Tibial artery (tissue), 4 donors: ENCODE measurements around the gene PDE11A.

Experiments
- DNase-seq, 2 donors: peaks; one replicate each; pipeline ENCODE4 v3.0.0-alpha.2; 2019
- H3K27ac ChIP-seq, 2 donors: fragments of 200-600 bp; sonication (generic) in 1 of 2; 1 replicate in 1 of 2; 2 replicates in 1 of 2; pipeline ENCODE4 v1.5.1; 2018 to 2019; ENCODE audit warnings: mild to moderate bottlenecking in 1 of 2
- H3K27me3 ChIP-seq, 2 donors: fragments of 200-600 bp; sonication (generic) in 1 of 2; one replicate each; pipeline versions ENCODE4 v1.5.1 to v1.6.0; 2016 to 2019
- H3K36me3 ChIP-seq, 3 donors: fragments of 200-600 bp; sonication (generic) in 2 of 3; one replicate each; pipeline ENCODE4 v1.5.1; 2016 to 2019; ENCODE audit warnings: mild to moderate bottlenecking in 2 of 3
- H3K4me1 ChIP-seq, 4 donors: fragments of 200-600 bp; sonication (generic) in 2 of 4; 1 replicate in 3 of 4; 2 replicates in 1 of 4; pipeline ENCODE4 v1.5.1; 2016 to 2019
- H3K4me3 ChIP-seq, 2 donors: fragments of 200-600 bp; sonication (generic) in 1 of 2; 1 replicate in 1 of 2; 2 replicates in 1 of 2; pipeline ENCODE4 v1.5.1; 2018 to 2019; ENCODE audit warnings: mild to moderate bottlenecking in 2 of 2
- H3K9me3 ChIP-seq, 3 donors: fragments of 200-600 bp; sonication (generic) in 1 of 3; one replicate each; pipeline ENCODE4 v1.5.1; 2016 to 2019
- CTCF ChIP-seq, 2 experiments: fragments of 200-600 bp in 1 of 2; fragments of 450-650 bp in 1 of 2; IDR thresholded peaks; one replicate each; pipeline ENCODE4 v1.5.1; 2017 to 2019; ENCODE audit warnings: antibody characterized with exemption in 2 of 2, mild to moderate bottlenecking in 1 of 2, moderate library complexity in 1 of 2
- intact Hi-C: fragments of 100-400 bp; cut with DNase I; formaldehyde crosslinking; loops from one replicate; pipeline ENCODE4 v1.15.0; 2023; ENCODE audit warnings: low total_unique reads

The PDE11A gene

GRCh38 chr2:178112202-178113152, 39.9 kb upstream of the PDE11A start, which contains the start of gene RBM45:
RBM45 (plus strand) TSS chr2:178112437; CDS start chr2:178112547, 110 bp downstream.
- peak; percentile 95 to 97 for TF ChIP-seq CTCF (IDR thresholded peaks at IDR 0.05)
- peaks cover 0 to 25% (median 12%) of the 10 kb centered on the region in 4 donors for H3K4me1 ChIP-seq
- peak within 1 kb of the TSS; percentile 76 to 81 for H3K27ac ChIP-seq
- H3K27me3 ChIP-seq, result no peaks in the 10 kb centered on the region
- no peaks in the 10 kb centered on the region for H3K36me3 ChIP-seq
- intact Hi-C loops, result loop anchor here (5.0 kb wide), 1 partner anchor 170 kb away; no protein-coding TSS in a partner anchor
- no peaks in the 10 kb centered on the region for H3K9me3 ChIP-seq
- DNase-seq, result peak; percentile 91 to 97
- peak within 1 kb of the TSS; percentile 75 to 78 for H3K4me3 ChIP-seq

- H3K4me3 ChIP-seq, result peak overlapping the region; percentile 75 to 78
- intact Hi-C loops, result loop anchor here (5.0 kb wide), 1 partner anchor 171 kb away; no protein-coding TSS in a partner anchor
Measured at GRCh38 chr2:178111743-178112142, 39.2 kb upstream of the PDE11A start.

GRCh38 chr2:178110681-178111080, 38.1 kb upstream of the PDE11A start:
- Histone ChIP-seq H3K9me3 (no peaks in the 10 kb centered on the region), H3K27ac (no peak overlapping the region), H3K4me3 (no peak overlapping the region), H3K4me1 (peaks cover 0 to 25% (median 12%) of the 10 kb centered on the region in 4 donors), H3K36me3 (no peaks in the 10 kb centered on the region), H3K27me3 (no peaks in the 10 kb centered on the region)
- intact Hi-C loops, result loop anchor here (5.0 kb wide), 1 partner anchor 172 kb away; no protein-coding TSS in a partner anchor
- DNase-seq, result no peak
- TF ChIP-seq CTCF (IDR thresholded peaks at IDR 0.05), result no peak

More at GRCh38 chr2:178111743-178112142, 39.2 kb upstream of the PDE11A start:
- TF ChIP-seq CTCF (IDR thresholded peaks at IDR 0.05), result no peak
- no peaks in the 10 kb centered on the region for H3K9me3 ChIP-seq
- no peaks in the 10 kb centered on the region for H3K27me3 ChIP-seq
- H3K4me1 ChIP-seq, result peaks cover 0 to 25% (median 12%) of the 10 kb centered on the region in 4 donors
- H3K27ac ChIP-seq, result peak overlapping the region; percentile 76 to 81
- DNase-seq, result no peak
- no peaks in the 10 kb centered on the region for H3K36me3 ChIP-seq

GRCh38 chr2:178109813-178110212, 37.2 kb upstream of the PDE11A start:
- H3K27ac ChIP-seq, result no peak overlapping the region
- H3K36me3 ChIP-seq, result no peaks in the 10 kb centered on the region
- H3K27me3 ChIP-seq, result no peaks in the 10 kb centered on the region
- H3K4me3 ChIP-seq, result no peak overlapping the region
- peaks cover 0 to 25% (median 12%) of the 10 kb centered on the region in 4 donors for H3K4me1 ChIP-seq
- H3K9me3 ChIP-seq, result no peaks in the 10 kb centered on the region
- intact Hi-C loops, result loop anchor here (5.0 kb wide), 1 partner anchor 172 kb away; no protein-coding TSS in a partner anchor
- peak; percentile 35 to 40 for TF ChIP-seq CTCF (IDR thresholded peaks at IDR 0.05)
- no peak for DNase-seq

- DNase-seq, result no peak
- Histone ChIP-seq H3K4me1 (peaks cover 0 to 11% (median 6%) of the 10 kb centered on the region in 4 donors), H3K27ac (no peak overlapping the region), H3K4me3 (no peak overlapping the region), H3K9me3 (no peaks in the 10 kb centered on the region), H3K27me3 (no peaks in the 10 kb centered on the region), H3K36me3 (no peaks in the 10 kb centered on the region)
- intact Hi-C loops, result no loop called here
- TF ChIP-seq CTCF (IDR thresholded peaks at IDR 0.05), result no peak
Measured at GRCh38 chr2:178108176-178108575, 35.6 kb upstream of the PDE11A start.
